Gastrocnemius medialis (tissue), 4 donors: ENCODE results near the gene HERC2.

Experiments
- POLR2A ChIP-seq, 2 donors: fragments of 450-650 bp; IDR thresholded peaks; one replicate each; pipeline ENCODE4 v1.6.1; 2017; ENCODE audit warnings: antibody characterized with exemption in 2 of 2, mild to moderate bottlenecking in 2 of 2, moderate library complexity in 2 of 2
- TF ChIP-seq, protein P1 (sequence below), 5 experiments: fragments of 450-650 bp in 3 of 5; fragments of 200-600 bp in 2 of 5; sonication (generic) in 2 of 5; IDR thresholded peaks in 4 of 5; conservative IDR thresholded peaks in 1 of 5; 1 replicate in 4 of 5; 2 replicates in 1 of 5; pipeline ENCODE4 v1.5.1; 2016 to 2019; ENCODE audit warnings: antibody characterized with exemption in 5 of 5, mild to moderate bottlenecking in 3 of 5, moderate library complexity in 3 of 5

DNA sequence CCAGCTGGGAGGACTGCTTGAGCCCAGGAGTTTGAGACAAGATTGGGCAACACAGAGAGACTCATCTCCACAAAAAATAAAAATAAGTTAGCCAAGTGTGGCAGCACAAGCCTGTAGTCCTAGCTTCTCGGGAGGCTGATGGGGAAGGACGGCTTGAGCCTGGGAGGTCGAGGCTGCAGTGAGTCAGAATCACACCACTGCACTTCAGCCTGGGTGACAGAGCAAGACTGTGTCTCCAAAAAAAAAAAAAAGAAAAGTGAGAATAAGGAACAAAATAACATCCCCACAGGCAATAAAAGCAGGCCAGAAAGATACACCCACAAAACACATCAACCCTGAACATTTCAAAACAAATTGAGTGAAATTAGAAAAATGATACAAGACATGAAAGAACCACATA is 174.2 kb downstream of the HERC2 start:
- TF ChIP-seq, protein P1, sequence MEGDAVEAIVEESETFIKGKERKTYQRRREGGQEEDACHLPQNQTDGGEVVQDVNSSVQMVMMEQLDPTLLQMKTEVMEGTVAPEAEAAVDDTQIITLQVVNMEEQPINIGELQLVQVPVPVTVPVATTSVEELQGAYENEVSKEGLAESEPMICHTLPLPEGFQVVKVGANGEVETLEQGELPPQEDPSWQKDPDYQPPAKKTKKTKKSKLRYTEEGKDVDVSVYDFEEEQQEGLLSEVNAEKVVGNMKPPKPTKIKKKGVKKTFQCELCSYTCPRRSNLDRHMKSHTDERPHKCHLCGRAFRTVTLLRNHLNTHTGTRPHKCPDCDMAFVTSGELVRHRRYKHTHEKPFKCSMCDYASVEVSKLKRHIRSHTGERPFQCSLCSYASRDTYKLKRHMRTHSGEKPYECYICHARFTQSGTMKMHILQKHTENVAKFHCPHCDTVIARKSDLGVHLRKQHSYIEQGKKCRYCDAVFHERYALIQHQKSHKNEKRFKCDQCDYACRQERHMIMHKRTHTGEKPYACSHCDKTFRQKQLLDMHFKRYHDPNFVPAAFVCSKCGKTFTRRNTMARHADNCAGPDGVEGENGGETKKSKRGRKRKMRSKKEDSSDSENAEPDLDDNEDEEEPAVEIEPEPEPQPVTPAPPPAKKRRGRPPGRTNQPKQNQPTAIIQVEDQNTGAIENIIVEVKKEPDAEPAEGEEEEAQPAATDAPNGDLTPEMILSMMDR (IDR thresholded peaks at IDR 0.05 in 4 of 5, conservative IDR thresholded peaks at IDR 0.05 in 1 of 5): no peak
- no peak for TF ChIP-seq POLR2A (IDR thresholded peaks at IDR 0.05)
